GM12874 (cell line): ENCODE measurements around the gene COL16A1.
A peak's percentile ranks its signal among the peaks of the same experiment; 100 is the strongest.

Experiments used
- TF ChIP-seq, protein P1 (sequence below): IDR thresholded peaks from 2 replicates; pipeline ENCODE4 v1.5.1; 2011; ENCODE audit warnings: low read depth, mild to moderate bottlenecking, control low read depth, low read length, moderate library complexity; ENCODE audit not compliant: insufficient read depth

The COL16A1 gene

DNA sequence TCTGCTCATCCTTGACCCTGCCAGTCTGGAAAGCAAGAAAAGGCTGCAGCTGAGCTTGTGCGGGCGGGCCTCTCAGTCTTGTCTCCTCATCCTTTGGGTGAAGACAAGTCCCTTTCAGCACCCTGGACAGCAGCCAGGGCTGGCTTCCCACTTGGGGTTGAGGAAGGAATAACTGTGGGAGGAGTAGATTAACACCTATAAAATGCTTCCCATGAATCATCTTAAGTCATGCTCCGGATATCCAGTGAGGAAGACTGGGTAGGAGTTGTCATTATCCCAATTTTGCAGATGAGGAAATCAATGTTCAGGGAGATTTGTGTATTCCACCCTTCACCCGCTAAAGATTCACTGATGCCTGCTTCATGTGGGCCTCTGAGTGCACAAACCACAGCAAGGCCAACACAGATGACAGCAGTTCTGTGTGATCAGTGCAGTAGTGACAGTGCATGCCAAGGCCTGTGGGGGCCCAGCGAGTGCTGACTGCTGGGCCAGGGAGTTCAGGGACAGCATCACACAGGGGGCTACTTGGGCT lies 20.1 kb upstream of the COL16A1 start:
- TF ChIP-seq, protein P1, sequence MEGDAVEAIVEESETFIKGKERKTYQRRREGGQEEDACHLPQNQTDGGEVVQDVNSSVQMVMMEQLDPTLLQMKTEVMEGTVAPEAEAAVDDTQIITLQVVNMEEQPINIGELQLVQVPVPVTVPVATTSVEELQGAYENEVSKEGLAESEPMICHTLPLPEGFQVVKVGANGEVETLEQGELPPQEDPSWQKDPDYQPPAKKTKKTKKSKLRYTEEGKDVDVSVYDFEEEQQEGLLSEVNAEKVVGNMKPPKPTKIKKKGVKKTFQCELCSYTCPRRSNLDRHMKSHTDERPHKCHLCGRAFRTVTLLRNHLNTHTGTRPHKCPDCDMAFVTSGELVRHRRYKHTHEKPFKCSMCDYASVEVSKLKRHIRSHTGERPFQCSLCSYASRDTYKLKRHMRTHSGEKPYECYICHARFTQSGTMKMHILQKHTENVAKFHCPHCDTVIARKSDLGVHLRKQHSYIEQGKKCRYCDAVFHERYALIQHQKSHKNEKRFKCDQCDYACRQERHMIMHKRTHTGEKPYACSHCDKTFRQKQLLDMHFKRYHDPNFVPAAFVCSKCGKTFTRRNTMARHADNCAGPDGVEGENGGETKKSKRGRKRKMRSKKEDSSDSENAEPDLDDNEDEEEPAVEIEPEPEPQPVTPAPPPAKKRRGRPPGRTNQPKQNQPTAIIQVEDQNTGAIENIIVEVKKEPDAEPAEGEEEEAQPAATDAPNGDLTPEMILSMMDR: no peak

DNA sequence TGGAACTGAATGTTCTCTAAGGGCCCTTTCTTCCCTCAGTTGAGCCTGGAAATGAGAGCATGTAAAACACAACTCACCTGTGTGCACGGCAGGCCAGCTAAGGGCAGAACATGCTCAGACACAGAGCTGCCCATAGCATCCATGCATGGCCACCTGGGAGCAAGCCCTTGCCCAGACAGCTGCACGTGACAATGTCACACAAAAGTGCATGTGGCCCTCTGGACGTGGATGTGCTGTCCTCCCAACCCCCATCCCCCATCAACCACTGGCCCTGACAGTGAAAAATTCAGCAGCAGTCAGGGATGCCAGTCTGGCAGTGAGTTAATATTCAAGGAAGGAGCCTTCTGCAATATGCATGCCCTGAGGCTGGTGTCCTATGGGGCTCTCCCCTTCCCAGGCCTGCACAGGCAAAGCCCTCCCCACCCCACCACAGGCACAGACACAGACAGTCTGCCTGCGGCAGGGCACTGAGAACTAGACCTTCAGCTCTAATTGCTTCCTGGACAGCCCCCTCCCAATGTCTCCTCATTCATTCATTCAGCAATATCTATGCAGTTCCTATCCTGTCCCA lies 14.6 kb upstream of the COL16A1 start:
- TF ChIP-seq, protein P1: no peak

DNA sequence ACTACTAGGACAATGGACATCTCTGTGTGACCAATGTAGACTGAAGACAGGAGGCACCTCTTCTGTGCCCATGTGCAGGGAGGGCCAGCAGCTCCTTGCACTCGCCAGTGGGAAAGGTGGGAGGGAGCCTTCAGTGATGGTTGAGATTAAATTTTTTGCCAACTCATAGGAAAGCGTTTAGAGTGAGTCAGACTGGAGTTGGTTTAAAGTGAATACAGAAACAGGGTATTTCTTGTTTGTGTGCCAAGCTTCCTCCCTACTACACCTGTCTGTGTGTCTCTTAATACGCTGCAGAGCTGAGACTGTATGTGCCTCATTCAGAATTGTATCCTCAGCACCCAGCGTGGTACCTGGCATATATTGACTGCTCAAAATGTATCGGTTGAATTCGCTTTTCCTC lies 13.5 kb upstream of the COL16A1 start:
- TF ChIP-seq, protein P1: no peak

DNA sequence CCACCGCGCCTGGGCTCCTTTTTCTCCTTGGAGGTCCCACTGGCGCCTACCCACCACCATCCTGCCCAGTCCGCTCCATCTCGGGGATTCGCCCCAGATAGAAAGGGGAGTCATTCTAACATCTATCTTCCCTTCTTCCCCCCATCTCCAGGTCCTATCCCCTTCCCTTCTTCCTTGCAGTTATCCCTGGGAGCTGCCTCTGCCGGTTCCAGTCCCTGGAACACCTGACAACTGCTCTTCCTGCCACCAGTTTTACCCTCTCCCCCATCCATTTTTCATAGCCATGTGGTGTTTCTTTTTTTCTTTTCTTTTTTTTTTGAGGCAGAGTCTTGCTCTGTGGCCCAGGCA lies 12.0 kb upstream of the COL16A1 start:
- TF ChIP-seq, protein P1: no peak

DNA sequence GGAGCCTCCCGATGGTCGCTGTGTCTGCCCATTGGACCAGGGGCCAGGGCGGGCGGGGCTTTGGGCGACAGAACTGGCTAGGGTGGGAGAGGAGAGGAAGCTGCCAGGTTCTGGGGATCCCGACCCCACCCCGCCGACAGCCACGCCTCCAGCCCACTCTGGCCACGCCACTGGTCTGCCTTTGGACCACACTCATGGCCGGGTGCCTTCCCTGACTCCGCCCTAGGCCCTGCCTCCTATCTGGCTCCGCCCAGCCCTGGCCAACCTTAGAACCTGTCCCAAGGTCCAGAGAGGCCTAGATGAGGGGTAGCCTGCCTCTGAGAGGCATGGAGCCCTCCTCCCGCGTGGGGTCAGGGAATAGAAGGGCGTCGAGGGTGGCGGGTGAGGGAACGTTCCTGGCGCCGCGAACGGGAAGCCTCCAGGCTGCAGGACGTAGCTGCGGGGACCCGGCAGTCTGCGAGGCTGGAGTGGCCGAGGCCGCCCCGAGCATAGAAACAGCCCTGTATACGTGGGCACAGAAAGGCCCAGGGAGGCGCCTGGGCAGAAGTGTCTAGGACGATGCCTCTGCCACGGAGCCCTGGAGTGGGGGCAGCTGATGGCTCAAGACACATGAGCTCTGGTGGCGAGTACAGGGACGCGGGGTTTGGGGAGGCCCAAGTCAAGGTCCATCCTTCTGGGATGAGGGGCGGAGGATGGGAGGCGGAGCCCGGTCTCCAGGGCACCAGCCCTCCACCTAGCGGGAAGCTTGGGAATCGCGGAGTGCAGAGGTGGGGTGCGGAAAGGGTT lies 11.5 kb upstream of the COL16A1 start:
- TF ChIP-seq, protein P1: peak; percentile 74

DNA sequence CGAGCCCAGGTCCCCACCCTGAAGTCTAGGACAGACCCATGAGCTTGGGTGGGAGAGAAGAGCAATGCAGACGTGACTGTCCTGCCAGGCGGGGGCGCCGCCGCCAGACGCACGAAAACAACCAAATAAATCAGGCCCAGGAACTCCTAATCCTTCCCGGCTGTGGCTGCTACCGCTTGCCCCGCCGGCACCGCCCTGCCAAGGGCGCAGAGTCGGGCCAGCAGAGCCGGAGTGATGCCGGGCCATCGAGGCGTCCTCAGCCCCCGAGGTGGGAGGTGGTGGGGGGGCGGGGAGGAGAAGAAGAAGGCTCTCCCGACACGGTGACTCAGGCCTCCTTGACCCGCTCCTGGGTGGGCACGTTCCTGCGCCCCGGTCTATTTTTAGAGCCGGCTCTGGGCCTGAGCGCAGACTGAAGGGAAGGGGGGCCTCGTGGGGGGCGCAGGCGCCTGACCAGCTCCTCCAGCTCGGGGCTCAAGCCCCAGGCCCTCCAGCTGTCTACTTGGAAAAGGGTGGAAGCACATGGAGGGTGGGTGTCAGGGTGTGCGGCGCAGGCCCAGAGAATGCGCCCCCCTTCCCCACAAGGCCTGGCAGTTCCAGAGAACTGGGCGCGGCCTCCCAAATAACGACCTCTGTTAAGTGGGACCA lies 10.7 kb upstream of the COL16A1 start:
- TF ChIP-seq, protein P1: peak; percentile 71

DNA sequence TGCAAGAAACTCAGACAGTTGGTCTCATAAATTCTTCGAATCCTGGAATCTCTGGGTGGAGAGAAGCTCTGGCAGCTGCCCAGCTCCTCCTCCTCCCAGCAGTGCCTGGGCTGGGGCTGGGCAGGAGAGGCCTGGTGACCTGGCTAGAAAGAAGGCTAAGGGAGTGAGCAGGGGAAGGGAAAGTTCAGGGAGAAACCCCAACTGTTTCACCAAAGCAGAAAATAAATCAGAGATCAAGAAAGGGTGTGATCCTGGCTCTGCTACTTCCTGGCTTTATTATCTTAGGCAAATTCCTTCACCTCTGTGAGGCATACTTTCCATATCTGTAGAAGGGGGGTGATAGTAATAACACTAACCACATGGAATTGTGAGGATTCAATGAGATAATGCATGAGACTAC lies 8.8 kb upstream of the COL16A1 start:
- TF ChIP-seq, protein P1: no peak
